HG03521 (cell line): Measurements from ENCODE around the gene RPE65.
"Not testable (repeated sequence)": the region's sequence is repeated elsewhere in the genome, so short reads cannot be mapped to it uniquely, and the experiment has no call there.

ENCODE experiments used
- ATAC-seq: cut with Tn5 transposase; IDR thresholded peaks from one replicate; pipeline ENCODE4 v1.9.1; 2021; ENCODE audit warnings: mild to moderate bottlenecking, moderate library complexity; ENCODE audit not compliant: unreplicated experiment

The RPE65 gene

GRCh38 chr1:68453060-68453670 lies 3.4 kb upstream of the RPE65 start:
- no peak for ATAC-seq

GRCh38 chr1:68448365-68448764 lies 1.4 kb downstream of the RPE65 start:
- no peak for ATAC-seq

- ATAC-seq, result no peak
These were observed 4.0 kb downstream of the RPE65 start for GRCh38 chr1:68445709-68446108.

- no peak for ATAC-seq
These were observed 6.8 kb downstream of the RPE65 start for GRCh38 chr1:68442822-68443556.

- ATAC-seq, result no peak
These were observed 7.7 kb downstream of the RPE65 start for GRCh38 chr1:68442006-68442405.

- no peak for ATAC-seq
These were observed 11.4 kb downstream of the RPE65 start for GRCh38 chr1:68438310-68438709.

GRCh38 chr1:68433395-68433794 lies 16.4 kb downstream of the RPE65 start:
- no peak for ATAC-seq

GRCh38 chr1:68431076-68431475 lies 18.7 kb downstream of the RPE65 start:
- no peak for ATAC-seq

- ATAC-seq, result no peak
These were observed 20.4 kb downstream of the RPE65 start for GRCh38 chr1:68429233-68429808.

- no peak for ATAC-seq
These were observed 23.2 kb downstream of the RPE65 start for GRCh38 chr1:68426594-68426993.

GRCh38 chr1:68421350-68421749 lies 28.4 kb downstream of the RPE65 start:
- ATAC-seq, result no peak

- ATAC-seq, result no peak
These were observed 40.3 kb downstream of the RPE65 start for GRCh38 chr1:68409426-68409825.

GRCh38 chr1:68401506-68401905 lies 48.2 kb downstream of the RPE65 start:
- ATAC-seq, result no peak

- ATAC-seq, result not testable (repeated sequence)
These were observed 54.2 kb downstream of the RPE65 start for GRCh38 chr1:68395575-68395974.

GRCh38 chr1:68392474-68392873 lies 57.3 kb downstream of the RPE65 start:
- not testable (repeated sequence) for ATAC-seq

- not testable (repeated sequence) for ATAC-seq
These were observed 63.8 kb downstream of the RPE65 start for GRCh38 chr1:68385798-68386524.

GRCh38 chr1:68384872-68385411 lies 64.8 kb downstream of the RPE65 start:
- no peak for ATAC-seq

- no peak for ATAC-seq
These were observed 65.4 kb downstream of the RPE65 start for GRCh38 chr1:68384321-68384813.

GRCh38 chr1:68383092-68383491 lies 66.7 kb downstream of the RPE65 start:
- ATAC-seq, result no peak

GRCh38 chr1:68379085-68379478 lies 70.7 kb downstream of the RPE65 start:
- ATAC-seq, result no peak
